HG03571 (cell line): ENCODE data around the gene UBN2.

Experiments used
- ATAC-seq: cut with Tn5 transposase; IDR thresholded peaks from one replicate; pipeline ENCODE4 v1.9.1; 2021; ENCODE audit not compliant: unreplicated experiment

The UBN2 gene

GRCh38 chr7:139341776-139342226, 110.8 kb downstream of the UBN2 start:
- no peak for ATAC-seq

- no peak for ATAC-seq
These were observed 114.0 kb downstream of the UBN2 start for GRCh38 chr7:139345042-139345441.

GRCh38 chr7:139351027-139351426, 120.0 kb downstream of the UBN2 start:
- no peak for ATAC-seq

GRCh38 chr7:139354729-139355128, 123.7 kb downstream of the UBN2 start:
- no peak for ATAC-seq

- no peak for ATAC-seq
These were observed 124.3 kb downstream of the UBN2 start for GRCh38 chr7:139355320-139355719.
